ENCODE data around the gene DUS2.
"Not testable (repeated sequence)": the region's sequence is repeated elsewhere in the genome, so short reads cannot be mapped to it uniquely, and the experiment has no call there.

The DUS2 gene

GRCh38 chr16:68013440-68013839 lies 9.6 kb upstream of the DUS2 start:
- in situ Hi-C loops (cut with HindIII; ENCODE audit: low sequenced_read_pairs): loop anchor here (25.0 kb wide), 1 partner anchor 101 kb away; no protein-coding TSS in a partner anchor
- H3K4me3 ChIP-seq (ENCODE audit: low read depth, low read length): no peak overlapping the region
- no peak for DNase-seq (ENCODE audit: low read depth)
- TF ChIP-seq CTCF (IDR thresholded peaks at IDR 0.05; ENCODE audit: low read depth, low read length, missing control alignments): no peak

- DNase-seq (ENCODE audit: low read depth): no peak
- H3K4me3 ChIP-seq (ENCODE audit: low read depth, low read length): no peak within 1 kb of the TSS
- TF ChIP-seq CTCF (IDR thresholded peaks at IDR 0.05; ENCODE audit: low read depth, low read length, missing control alignments): no peak
- in situ Hi-C loops (cut with HindIII; ENCODE audit: low sequenced_read_pairs): loop anchor here (25.0 kb wide), 1 partner anchor 103 kb away; no protein-coding TSS in a partner anchor
Observed at GRCh38 chr16:68015681-68016080, 7.4 kb upstream of the DUS2 start, which contains the start of gene DPEP2NB. Gene DPEP2NB, minus strand, starts transcription at chr16:68015911. Its CDS starts 141 bp downstream, at chr16:68015770.

GRCh38 chr16:68019167-68019680 lies 3.9 kb upstream of the DUS2 start:
- H3K4me3 ChIP-seq (ENCODE audit: low read depth, low read length): no peak overlapping the region
- in situ Hi-C loops (cut with HindIII; ENCODE audit: low sequenced_read_pairs): loop anchor here (25.0 kb wide), 1 partner anchor 107 kb away; no protein-coding TSS in a partner anchor
- DNase-seq (ENCODE audit: low read depth): no peak
- TF ChIP-seq CTCF (IDR thresholded peaks at IDR 0.05; ENCODE audit: low read depth, low read length, missing control alignments): no peak

- DNase-seq (ENCODE audit: low read depth): no peak
- in situ Hi-C loops (cut with HindIII; ENCODE audit: low sequenced_read_pairs): loop anchor here (25.0 kb wide), 1 partner anchor 109 kb away; no protein-coding TSS in a partner anchor
- TF ChIP-seq CTCF (IDR thresholded peaks at IDR 0.05; ENCODE audit: low read depth, low read length, missing control alignments): no peak
- no peak overlapping the region for H3K4me3 ChIP-seq (ENCODE audit: low read depth, low read length)
Observed at GRCh38 chr16:68021490-68021889, 1.6 kb upstream of the DUS2 start.

- DNase-seq (ENCODE audit: low read depth): no peak
- peak overlapping the region; percentile 98 for H3K4me3 ChIP-seq (ENCODE audit: low read depth, low read length)
Observed at GRCh38 chr16:68022278-68022727, 781 bp upstream of the DUS2 start.

GRCh38 chr16:68028996-68029395 lies 5.9 kb downstream of the DUS2 start:
- no peak for DNase-seq (ENCODE audit: low read depth)
- in situ Hi-C loops (cut with HindIII; ENCODE audit: low sequenced_read_pairs): no loop called here
- H3K4me3 ChIP-seq (ENCODE audit: low read depth, low read length): no peak overlapping the region
- TF ChIP-seq CTCF (IDR thresholded peaks at IDR 0.05; ENCODE audit: low read depth, low read length, missing control alignments): no peak

More at GRCh38 chr16:68022278-68022727, 781 bp upstream of the DUS2 start:
- in situ Hi-C loops (cut with HindIII; ENCODE audit: low sequenced_read_pairs): loop anchor here (25.0 kb wide), 1 partner anchor 110 kb away; no protein-coding TSS in a partner anchor
- no peak for TF ChIP-seq CTCF (IDR thresholded peaks at IDR 0.05; ENCODE audit: low read depth, low read length, missing control alignments)

GRCh38 chr16:68030108-68030507 lies 7.0 kb downstream of the DUS2 start:
- not testable (repeated sequence) for DNase-seq (ENCODE audit: low read depth)

More at GRCh38 chr16:68030108-68030507, 7.0 kb downstream of the DUS2 start:
- H3K4me3 ChIP-seq (ENCODE audit: low read depth, low read length); in situ Hi-C loops (cut with HindIII; ENCODE audit: low sequenced_read_pairs): not testable (repeated sequence)

Measured in astrocyte of the cerebellum (primary cell).